Activated B cell treated with CpG ODN at 0.5 μM for 24 hours (primary cell): Measurements from ENCODE around the gene CCNG2. TPM values are rescaled to one million over a fixed set of nuclear protein-coding genes. Genes with fewer than 3 reads are reported as not detected.

Experiments used
- ATAC-seq: fragments of 200-7000 bp; cut with Tn5 transposase; one replicate; pipeline ENCODE4 v1.10.0; 2021; ENCODE audit warnings: low read depth, mild to moderate bottlenecking, moderate library complexity
- CTCF ChIA-PET: fragments of 350-600 bp; sonication (Branson Sonifier 250); formaldehyde crosslinking; loops from one replicate; lab custom pipeline; 2021; ENCODE audit warnings: antibody characterized with exemption; lab: Charles Lee
- POLR2A ChIA-PET: fragments of 350-600 bp; sonication (Branson Sonifier 250); formaldehyde crosslinking; loops from one replicate; lab custom pipeline; 2021; ENCODE audit warnings: antibody characterized with exemption; lab: Charles Lee
- DNase-seq: peaks from one replicate; pipeline ENCODE4 v3.0.0; 2022
- H3K27ac Mint-ChIP-seq: one replicate; pipeline ENCODE4 v1.8.0; 2020; ENCODE audit warnings: mixed read lengths
- H3K27me3 Mint-ChIP-seq: one replicate; pipeline ENCODE4 v1.8.0; 2021; ENCODE audit warnings: mixed read lengths
- H3K36me3 Mint-ChIP-seq: one replicate; pipeline ENCODE4 v1.8.0; 2021; ENCODE audit warnings: low read depth, mixed read lengths
- H3K4me1 Mint-ChIP-seq: one replicate; pipeline ENCODE4 v1.8.0; 2021; ENCODE audit warnings: mixed read lengths
- H3K4me3 Mint-ChIP-seq: one replicate; pipeline ENCODE4 v1.8.0; 2020; ENCODE audit warnings: mild to moderate bottlenecking, mixed read lengths
- H3K9me3 Mint-ChIP-seq: one replicate; pipeline ENCODE4 v1.8.0; 2020; ENCODE audit warnings: mixed read lengths
- CTCF ChIP-seq: fragments of 200-600 bp; IDR thresholded peaks from one replicate; pipeline ENCODE4 v1.8.0; 2022; ENCODE audit warnings: antibody characterized with exemption, mild to moderate bottlenecking
- intact Hi-C: fragments of 100-400 bp; cut with micrococcal nuclease; formaldehyde crosslinking; loops from one replicate; pipeline ENCODE4 v1.15.1; 2024
- total RNA-seq: library from RNA; stranded (reverse); gene quantifications from 2 replicates; pipeline ENCODE4 v1.2.3, GENCODE V29; 2022

CCNG2 gene
- total RNA-seq, 1 donor from 2014 or later, result 34.6 TPM

- no peaks in the 10 kb centered on the region for H3K9me3 Mint-ChIP-seq
- CTCF ChIA-PET, result no interaction called here
- POLR2A ChIA-PET, result no interaction called here
- intact Hi-C loops, result no loop called here
- H3K36me3 Mint-ChIP-seq, result no peaks in the 10 kb centered on the region
- no peak overlapping the region for H3K4me3 Mint-ChIP-seq
- no peak for ATAC-seq
- no peak overlapping the region for H3K27ac Mint-ChIP-seq
- TF ChIP-seq CTCF, result no peak
- H3K4me1 Mint-ChIP-seq, result no peaks in the 10 kb centered on the region
- DNase-seq, result no peak
- H3K27me3 Mint-ChIP-seq, result no peaks in the 10 kb centered on the region
Measured at GRCh38 chr4:77219266-77219665, 62.3 kb downstream of the CCNG2 start.

Other genes starting within 250 kb of the CCNG2 start
- 22.3 and 22.4 TPM in 2 replicates for gene SEPTIN11, start 207.5 kb upstream of the CCNG2 start, total RNA-seq
- 237 and 246 TPM in 2 replicates for gene CCNI, start 81.2 kb upstream of the CCNG2 start, total RNA-seq